Measurements from ENCODE around the gene CD4. TPM values are rescaled to one million over a fixed set of nuclear protein-coding genes. Genes with fewer than 3 reads are reported as not detected.

CD4 gene
- total and polyA plus RNA-seq, 10 of the 15 experiments (the other 5 are each of a cell fraction or from before 2014, with no cell fraction given), result 0.24 to 1.6 (median 0.69) TPM

- in situ Hi-C loops (cut with MboI) (no loop called here), intact Hi-C loops (cut with micrococcal nuclease; ENCODE audit: unreplicated experiment) (no loop called here)
- ChIA-PET CTCF (no interaction called here), POLR2A (interaction anchor here (0.6 kb wide), 1 partner anchor 319 kb away, joined by 3 read pairs; no protein-coding TSS in a partner anchor), SMC1A (ENCODE audit: uncharacterized antibody, unreplicated experiment) (interaction anchor here (0.6 kb wide), 1 partner anchor 79 kb away, joined by 3 read pairs; no protein-coding TSS in a partner anchor), RAD21 (ENCODE audit: unreplicated experiment) (no interaction called here)
- FAIRE-seq, result peak; percentile 7
- Histone ChIP-seq H3K36me3 (ENCODE audit: control insufficient read depth in 2 of 2, insufficient read depth in 2 of 2, low read length in 1 of 2) (no peaks in the 10 kb centered on the region; a peak in 3 of 4 replicates), H3K27me3 (replicated peaks in 1 of 2; ENCODE audit: control insufficient read depth in 2 of 2, insufficient read depth in 2 of 2, low read length in 1 of 2) (no peaks in the 10 kb centered on the region), H3K27ac (ENCODE audit: control insufficient read depth, insufficient read depth) (no peak overlapping the region), H3K9me3 (replicated peaks; ENCODE audit: control insufficient read depth, insufficient read depth, low read length) (peaks cover 5% of the 10 kb centered on the region), H4K20me1 (ENCODE audit: control insufficient read depth, insufficient read depth) (no peaks in the 10 kb centered on the region), H3K79me2 (ENCODE audit: control insufficient read depth, insufficient read depth, low read length) (no peaks in the 10 kb centered on the region), H2AFZ (ENCODE audit: control insufficient read depth, low read depth, low read length) (no peak overlapping the region), H3K4me1 (ENCODE audit: control insufficient read depth, insufficient read depth, low read length) (peaks cover 13% of the 10 kb centered on the region), H3K9ac (ENCODE audit: control insufficient read depth, insufficient read depth, low read length) (no peak overlapping the region), H3K4me3 (no peak overlapping the region), H3K4me2 (ENCODE audit: control insufficient read depth, insufficient read depth) (no peak overlapping the region)
- 7% methylated on average over 3 of the region's 3 CpGs for WGBS (ENCODE audit: insufficient coverage, insufficient replicate concordance, low lambda C conversion rate, missing lambda C conversion rate)
- peak; percentile 18; the same call in 1 of the 3 replicates for ATAC-seq
- TF ChIP-seq JUNB (IDR thresholded peaks at IDR 0.05), result no peak
- no peak for TF ChIP-seq GATAD2B (conservative IDR thresholded peaks at IDR 0.05; ENCODE audit: low read depth)
- no peak for TF ChIP-seq HSF1 (IDR thresholded peaks at IDR 0.05; ENCODE audit: low read depth, low read length)
- TF ChIP-seq POLR2AphosphoS2 (IDR thresholded peaks at IDR 0.05; ENCODE audit: low read depth, low read length), result no peak
- no peak for TF ChIP-seq SREBF1 (IDR thresholded peaks at IDR 0.05; ENCODE audit: low read length)
- no peak for TF ChIP-seq NR2C2 (IDR thresholded peaks at IDR 0.05; ENCODE audit: borderline replicate concordance, control insufficient read depth, insufficient read length, low read depth)
- TF ChIP-seq ATF2 (IDR thresholded peaks at IDR 0.05; ENCODE audit: low read length), result no peak
- TF ChIP-seq BHLHE40 (IDR thresholded peaks at IDR 0.05; ENCODE audit: borderline replicate concordance in 1 of 2, low read depth in 2 of 2, low read length in 1 of 2), result no peak
- no peak for TF ChIP-seq EZH2 (IDR thresholded peaks at IDR 0.05; ENCODE audit: borderline replicate concordance, control insufficient read depth, low read depth, low read length)
- TF ChIP-seq ZNF207 (IDR thresholded peaks at IDR 0.05; ENCODE audit: borderline replicate concordance), result no peak
- no peak for TF ChIP-seq PML (IDR thresholded peaks at IDR 0.05; ENCODE audit: low read length)
- no peak for TF ChIP-seq TCF7 (IDR thresholded peaks at IDR 0.05; ENCODE audit: borderline replicate concordance)
- no peak for TF ChIP-seq NFYB (IDR thresholded peaks at IDR 0.05; ENCODE audit: insufficient read depth, low read depth, low read length)
- TF ChIP-seq IKZF2 (IDR thresholded peaks at IDR 0.05), result no peak
- TF ChIP-seq E2F8 (IDR thresholded peaks at IDR 0.05; ENCODE audit: low read depth, partially characterized antibody), result no peak
- TF ChIP-seq CBX3 (IDR thresholded peaks at IDR 0.05; ENCODE audit: borderline replicate concordance, low read depth), result no peak
- TF ChIP-seq E2F4 (IDR thresholded peaks at IDR 0.05; ENCODE audit: low read depth, low read length), result no peak
- TF ChIP-seq IKZF1 (conservative IDR thresholded peaks at IDR 0.05), result no peak
- TF ChIP-seq BMI1 (IDR thresholded peaks at IDR 0.05; ENCODE audit: borderline replicate concordance), result no peak
- no peak for DNase-seq (ENCODE audit: low read depth, low spot score)
- BruUV-seq (replicated peaks), result no TSS peak
These were observed 46.5 kb upstream of the CD4 start for GRCh38 chr12:6742834-6743233.

Data from GM12878 (cell line).